ENCODE data around the gene TMEM132E. TPM values are rescaled to one million over a fixed set of nuclear protein-coding genes. Genes with fewer than 3 reads are reported as not detected.

TMEM132E gene
- total RNA-seq, 1 donor from 2014 or later, result not detected

DNA sequence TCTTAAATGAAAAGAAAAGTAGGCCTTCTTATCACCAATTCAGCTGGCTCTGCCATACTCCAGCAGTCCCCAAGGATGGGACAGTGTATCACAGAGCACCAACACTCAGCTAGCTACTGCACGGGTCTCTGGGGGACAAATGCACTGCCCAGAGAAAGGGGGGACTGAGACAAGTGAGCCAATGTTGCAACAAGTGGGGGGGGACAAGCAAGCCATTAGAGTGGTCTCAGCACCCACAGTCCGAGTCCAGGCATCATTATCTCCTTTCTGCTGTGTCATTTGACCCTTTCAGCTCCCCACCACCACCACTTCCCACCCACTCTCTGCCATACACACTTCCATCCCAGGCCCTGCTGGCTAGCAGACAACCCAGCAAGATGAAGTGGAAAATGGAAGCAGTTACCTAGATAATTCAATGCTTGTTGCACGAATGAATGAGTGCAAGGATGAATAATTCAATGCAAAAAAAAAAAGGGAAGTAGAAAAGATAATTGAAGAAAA is 7.0 kb downstream of the TMEM132E start:
- DNase-seq (ENCODE audit: low read depth) (no peak), FAIRE-seq (no peak)
- Histone ChIP-seq H3K27me3 (ENCODE audit: control insufficient read depth, insufficient read depth, low read length) (peaks cover 24% of the 10 kb centered on the region), H3K4me3 (ENCODE audit: low read depth, low read length) (no peak overlapping the region), H3K36me3 (ENCODE audit: control insufficient read depth, insufficient read depth, low read length) (no peaks in the 10 kb centered on the region)
- TF ChIP-seq, protein P1, sequence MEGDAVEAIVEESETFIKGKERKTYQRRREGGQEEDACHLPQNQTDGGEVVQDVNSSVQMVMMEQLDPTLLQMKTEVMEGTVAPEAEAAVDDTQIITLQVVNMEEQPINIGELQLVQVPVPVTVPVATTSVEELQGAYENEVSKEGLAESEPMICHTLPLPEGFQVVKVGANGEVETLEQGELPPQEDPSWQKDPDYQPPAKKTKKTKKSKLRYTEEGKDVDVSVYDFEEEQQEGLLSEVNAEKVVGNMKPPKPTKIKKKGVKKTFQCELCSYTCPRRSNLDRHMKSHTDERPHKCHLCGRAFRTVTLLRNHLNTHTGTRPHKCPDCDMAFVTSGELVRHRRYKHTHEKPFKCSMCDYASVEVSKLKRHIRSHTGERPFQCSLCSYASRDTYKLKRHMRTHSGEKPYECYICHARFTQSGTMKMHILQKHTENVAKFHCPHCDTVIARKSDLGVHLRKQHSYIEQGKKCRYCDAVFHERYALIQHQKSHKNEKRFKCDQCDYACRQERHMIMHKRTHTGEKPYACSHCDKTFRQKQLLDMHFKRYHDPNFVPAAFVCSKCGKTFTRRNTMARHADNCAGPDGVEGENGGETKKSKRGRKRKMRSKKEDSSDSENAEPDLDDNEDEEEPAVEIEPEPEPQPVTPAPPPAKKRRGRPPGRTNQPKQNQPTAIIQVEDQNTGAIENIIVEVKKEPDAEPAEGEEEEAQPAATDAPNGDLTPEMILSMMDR (IDR thresholded peaks at IDR 0.05; ENCODE audit: insufficient read depth, low read length, severe bottlenecking), result no peak

DNA sequence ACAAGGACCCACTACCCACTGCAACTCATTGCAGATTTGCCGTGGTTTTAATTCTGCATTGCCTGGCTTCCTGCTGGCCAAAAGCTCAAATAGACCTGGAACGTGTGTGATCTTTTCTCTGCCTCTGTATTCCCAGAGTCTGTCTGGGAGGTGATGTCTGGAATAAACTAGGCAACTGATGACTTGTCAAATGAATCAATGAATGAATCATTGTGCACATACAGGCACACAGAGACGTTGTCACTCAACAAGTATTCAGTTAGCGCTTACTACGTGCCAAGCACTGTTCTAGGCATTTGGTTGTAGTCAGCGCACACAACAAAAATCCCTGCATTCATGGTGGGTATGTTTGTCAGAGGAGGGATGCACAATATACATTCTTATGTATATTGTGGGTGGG is 8.9 kb downstream of the TMEM132E start:
- DNase-seq (ENCODE audit: low read depth), result peak; percentile 61
- H3K36me3 ChIP-seq (ENCODE audit: control insufficient read depth, insufficient read depth, low read length), result no peaks in the 10 kb centered on the region
- TF ChIP-seq, protein P1 (IDR thresholded peaks at IDR 0.05; ENCODE audit: insufficient read depth, low read length, severe bottlenecking), result no peak
- peaks cover 10% of the 10 kb centered on the region for H3K27me3 ChIP-seq (ENCODE audit: control insufficient read depth, insufficient read depth, low read length)
- peak; percentile 66 for FAIRE-seq
- no peak overlapping the region for H3K4me3 ChIP-seq (ENCODE audit: low read depth, low read length)

GRCh38 chr17:34589120-34589965 is 10.0 kb downstream of the TMEM132E start:
- DNase-seq (ENCODE audit: low read depth) (no peak), FAIRE-seq (no peak)
- no peaks in the 10 kb centered on the region for H3K36me3 ChIP-seq (ENCODE audit: control insufficient read depth, insufficient read depth, low read length)
- TF ChIP-seq, protein P1 (IDR thresholded peaks at IDR 0.05; ENCODE audit: insufficient read depth, low read length, severe bottlenecking), result no peak
- H3K4me3 ChIP-seq (ENCODE audit: low read depth, low read length), result no peak overlapping the region
- peaks cover 5% of the 10 kb centered on the region for H3K27me3 ChIP-seq (ENCODE audit: control insufficient read depth, insufficient read depth, low read length)

DNA sequence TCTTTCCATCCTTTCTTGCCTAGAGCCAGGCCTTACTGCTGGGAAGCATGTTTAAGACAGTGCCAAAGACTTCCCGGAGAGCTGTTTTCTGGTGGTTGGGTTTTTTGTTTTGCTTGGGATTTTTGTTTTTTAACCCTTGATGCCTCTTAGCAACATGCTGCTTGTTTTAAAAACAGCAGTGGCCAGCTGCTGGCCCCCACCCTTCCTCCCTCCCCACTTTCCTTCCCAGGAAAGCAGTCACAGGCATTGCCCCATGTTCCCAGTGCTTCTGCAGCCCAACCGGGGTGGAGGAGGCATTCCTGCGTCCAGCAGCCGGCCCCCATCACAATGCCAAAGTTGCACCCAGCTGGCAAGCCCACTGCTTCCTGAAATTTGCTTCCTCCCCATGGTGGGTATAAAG is 12.6 kb downstream of the TMEM132E start:
- DNase-seq (ENCODE audit: low read depth) (no peak), FAIRE-seq (no peak)
- H3K4me3 ChIP-seq (ENCODE audit: low read depth, low read length), result no peak overlapping the region
- no peaks in the 10 kb centered on the region for H3K36me3 ChIP-seq (ENCODE audit: control insufficient read depth, insufficient read depth, low read length)
- no peaks in the 10 kb centered on the region for H3K27me3 ChIP-seq (ENCODE audit: control insufficient read depth, insufficient read depth, low read length)
- TF ChIP-seq, protein P1 (IDR thresholded peaks at IDR 0.05; ENCODE audit: insufficient read depth, low read length, severe bottlenecking), result no peak

GRCh38 chr17:34596920-34597319 is 17.5 kb downstream of the TMEM132E start:
- H3K27me3 ChIP-seq (ENCODE audit: control insufficient read depth, insufficient read depth, low read length), result no peaks in the 10 kb centered on the region
- H3K36me3 ChIP-seq (ENCODE audit: control insufficient read depth, insufficient read depth, low read length), result no peaks in the 10 kb centered on the region
- H3K4me3 ChIP-seq (ENCODE audit: low read depth, low read length), result no peak overlapping the region
- TF ChIP-seq, protein P1 (IDR thresholded peaks at IDR 0.05; ENCODE audit: insufficient read depth, low read length, severe bottlenecking), result no peak
- FAIRE-seq, result no peak
- DNase-seq (ENCODE audit: low read depth), result no peak

Measured in bronchial epithelial cell (primary cell).